GM12878 (cell line): ENCODE results near the gene STARD13. TPM values are rescaled to one million over a fixed set of nuclear protein-coding genes. Genes with fewer than 3 reads are reported as not detected.

ENCODE experiments used
- ATAC-seq: fragments of 200-7000 bp; cut with Tn5 transposase; 3 replicates; pipeline ENCODE4 v1.9.1; 2020; ENCODE audit warnings: mild to moderate bottlenecking, moderate library complexity
- BruUV-seq: library from RNA; stranded (reverse); fragments of 400-500 nt; replicated peaks from 2 replicates; lab custom pipeline; 2021; lab: Mats Ljungman, UMichigan
- CTCF ChIA-PET: fragments of 300-600 bp; sonication (Branson Sonifier 250); formaldehyde crosslinking; extraction: SDS; loops from one replicate; lab custom pipeline; 2021; ENCODE audit warnings: inconsistent platforms; lab: Yijun Ruan, JAX
- POLR2A ChIA-PET: fragments of 350-600 bp; formaldehyde crosslinking; extraction: SDS; loops from one replicate; lab custom pipeline; 2021; ENCODE audit warnings: inconsistent platforms; lab: Charles Lee
- RAD21 ChIA-PET: fragments of 300-600 bp; sonication (Branson Sonifier 250); formaldehyde crosslinking; loops from one replicate; lab custom pipeline; 2023; ENCODE audit warnings: antibody characterized with exemption; ENCODE audit not compliant: unreplicated experiment; lab: Charles Lee
- SMC1A ChIA-PET: fragments of 300-600 bp; sonication (Branson Sonifier 250); formaldehyde crosslinking; loops from one replicate; lab custom pipeline; 2023; ENCODE audit not compliant: unreplicated experiment, uncharacterized antibody; lab: Charles Lee
- DNase-seq: peaks from one replicate; pipeline ENCODE4 v3.0.0-alpha.2; 2011; ENCODE audit warnings: low read depth, low spot score
- FAIRE-seq: peaks from 3 replicates; lab custom pipeline; 2011; peaks lifted over from hg19 to GRCh38; lab: Jason Lieb, UNC
- H2AFZ ChIP-seq: 2 replicates; pipeline ENCODE4 v1.6.0; 2011; ENCODE audit warnings: low read depth, low read length, control low read depth; ENCODE audit not compliant: control insufficient read depth
- H3K27ac ChIP-seq: 2 replicates; pipeline ENCODE4 v1.5.1; 2011; ENCODE audit warnings: control low read depth; ENCODE audit not compliant: control insufficient read depth, insufficient read depth
- H3K27me3 ChIP-seq, 2 experiments: replicated peaks in 1 of 2; 2 replicates each; pipeline versions ENCODE4 v1.6.0 to v1.6.1; 2011; ENCODE audit warnings: low read length in 1 of 2; ENCODE audit not compliant: control insufficient read depth in 2 of 2, insufficient read depth in 2 of 2
- H3K36me3 ChIP-seq, 2 experiments: 2 replicates each; pipeline ENCODE4 v1.5.1; 2011; ENCODE audit warnings: low read length in 1 of 2; ENCODE audit not compliant: control insufficient read depth in 2 of 2, insufficient read depth in 2 of 2
- H3K4me1 ChIP-seq: 2 replicates; pipeline ENCODE4 v1.6.1; 2011; ENCODE audit warnings: mild to moderate bottlenecking, low read length, moderate library complexity, mixed read lengths; ENCODE audit not compliant: control insufficient read depth, insufficient read depth
- H3K4me2 ChIP-seq: 2 replicates; pipeline ENCODE4 v1.6.0; 2011; ENCODE audit warnings: control low read depth; ENCODE audit not compliant: control insufficient read depth, insufficient read depth
- H3K4me3 ChIP-seq: fragments of 200-600 bp; sonication (generic); 2 replicates; pipeline ENCODE4 v1.5.1; 2016
- H3K79me2 ChIP-seq: 2 replicates; pipeline ENCODE4 v1.6.0; 2011; ENCODE audit warnings: low read length; ENCODE audit not compliant: control insufficient read depth, insufficient read depth
- H3K9ac ChIP-seq: 2 replicates; pipeline ENCODE4 v1.8.0; 2011; ENCODE audit warnings: low read length, control low read depth, mixed read lengths; ENCODE audit not compliant: control insufficient read depth, insufficient read depth
- H3K9me3 ChIP-seq: replicated peaks from 3 replicates; pipeline ENCODE4 v1.5.1; 2011; ENCODE audit warnings: mild to moderate bottlenecking, low read length; ENCODE audit not compliant: control insufficient read depth, insufficient read depth
- H4K20me1 ChIP-seq: 2 replicates; pipeline ENCODE4 v1.6.0; 2011; ENCODE audit not compliant: control insufficient read depth, insufficient read depth
- CREB1 ChIP-seq: IDR thresholded peaks from 2 replicates; pipeline ENCODE4 v1.6.1; 2012; ENCODE audit warnings: low read depth, mild to moderate bottlenecking, inconsistent platforms
- ETV6 ChIP-seq, 2 experiments: fragments of 450-650 bp in 1 of 2; IDR thresholded peaks in 1 of 2; conservative IDR thresholded peaks in 1 of 2; 2 replicates each; pipeline ENCODE4 v1.6.1; 2014; ENCODE audit warnings: antibody characterized with exemption in 1 of 2, borderline replicate concordance in 1 of 2, low read depth in 1 of 2, mild to moderate bottlenecking in 1 of 2, moderate library complexity in 1 of 2
- IKZF2 ChIP-seq, 2 experiments: fragments of 450-650 bp; IDR thresholded peaks; 2 replicates each; pipeline ENCODE4 v1.6.1; 2017; ENCODE audit warnings: mild to moderate bottlenecking in 2 of 2, moderate library complexity in 2 of 2
- IRF4 ChIP-seq: IDR thresholded peaks from 2 replicates; pipeline ENCODE4 v1.6.1; 2011; ENCODE audit warnings: low read depth, low read length
- PAX8 ChIP-seq: fragments of 450-650 bp; IDR thresholded peaks from 2 replicates; pipeline ENCODE4 v1.6.1; 2017; ENCODE audit warnings: mild to moderate bottlenecking, moderate library complexity
- POU2F2 ChIP-seq: IDR thresholded peaks from 3 replicates; pipeline ENCODE4 v1.6.1; 2011; ENCODE audit warnings: low read depth, mild to moderate bottlenecking, low read length, borderline replicate concordance
- TBL1XR1 ChIP-seq: IDR thresholded peaks from 2 replicates; pipeline ENCODE4 v1.6.1; 2012; ENCODE audit warnings: low read depth, low read length, improper control_type of control experiment
- ZNF217 ChIP-seq: fragments of 450-650 bp; IDR thresholded peaks from 2 replicates; pipeline ENCODE4 v1.6.1; 2017; ENCODE audit warnings: antibody characterized with exemption, mild to moderate bottlenecking
- ZNF687 ChIP-seq: fragments of 450-650 bp; IDR thresholded peaks from 2 replicates; pipeline ENCODE4 v1.6.1; 2017; ENCODE audit warnings: mild to moderate bottlenecking, moderate library complexity
- WGBS: methylation state at CpG from one replicate; pipeline ENCODE4 v1.1.6; 2016; ENCODE audit warnings: low lambda C conversion rate; ENCODE audit not compliant: insufficient replicate concordance, insufficient coverage; ENCODE audit errors: missing lambda C conversion rate; 5-methylcytosine and 5-hydroxymethylcytosine counted together
- in situ Hi-C: fragments of 300-500 bp; cut with MboI; formaldehyde crosslinking; loops from 9 replicates; pipeline ENCODE4 v1.14.3; 2018; ENCODE audit warnings: mixed read lengths
- intact Hi-C: fragments of 100-400 bp; cut with micrococcal nuclease; formaldehyde crosslinking; loops from one replicate; pipeline ENCODE4 v1.14.2; 2022; ENCODE audit not compliant: unreplicated experiment
- polyA plus RNA-seq, 11 experiments: library from polyadenylated mRNA; depleted of rRNA in 4 of 11; unstranded in 6 of 11; stranded (reverse) in 5 of 11; fragments of >200 nt; fragmentation: Nextera tagmentation in 4 of 11; fragmentation: Illumina TruSeq in 1 of 11; extraction: Ambion mirVana in 4 of 11; extraction: Trizol in 1 of 11; gene quantifications; 1 replicate in 1 of 11; 2 replicates in 10 of 11; pipeline versions ENCODE4 v1.2.1 to v1.2.3, GENCODE V29; 2011 to 2016; ENCODE audit warnings: inconsistent platforms in 2 of 11, missing spikeins in 2 of 11, low read depth in 1 of 11
- total RNA-seq, 4 experiments: library from RNA; depleted of rRNA in 3 of 4; stranded (reverse); fragments of >200 nt in 3 of 4; fragmentation: Illumina TruSeq in 1 of 4; extraction: Trizol in 1 of 4; gene quantifications; 2 replicates each; pipeline versions ENCODE4 v1.2.1 to v1.2.3, GENCODE V29; 2013 to 2021
- TF ChIP-seq, protein P1 (sequence below): IDR thresholded peaks from 2 replicates; pipeline ENCODE4 v1.6.1; 2012; ENCODE audit warnings: low read depth, low read length, improper control_type of control experiment
- TF ChIP-seq, protein P2 (sequence below): IDR thresholded peaks from 2 replicates; pipeline ENCODE4 v1.6.1; 2011; ENCODE audit warnings: low read depth, low read length, improper control_type of control experiment, borderline replicate concordance
- TF ChIP-seq, protein P3 (sequence below): fragments of 450-650 bp; IDR thresholded peaks from 2 replicates; pipeline ENCODE4 v1.6.1; 2017; ENCODE audit warnings: antibody characterized with exemption, mild to moderate bottlenecking, moderate library complexity

STARD13 gene
- total and polyA plus RNA-seq, 10 of the 15 experiments (the other 5 are each of a cell fraction or from before 2014, with no cell fraction given), result 4.0 to 41.6 (median 10.1) TPM

DNA sequence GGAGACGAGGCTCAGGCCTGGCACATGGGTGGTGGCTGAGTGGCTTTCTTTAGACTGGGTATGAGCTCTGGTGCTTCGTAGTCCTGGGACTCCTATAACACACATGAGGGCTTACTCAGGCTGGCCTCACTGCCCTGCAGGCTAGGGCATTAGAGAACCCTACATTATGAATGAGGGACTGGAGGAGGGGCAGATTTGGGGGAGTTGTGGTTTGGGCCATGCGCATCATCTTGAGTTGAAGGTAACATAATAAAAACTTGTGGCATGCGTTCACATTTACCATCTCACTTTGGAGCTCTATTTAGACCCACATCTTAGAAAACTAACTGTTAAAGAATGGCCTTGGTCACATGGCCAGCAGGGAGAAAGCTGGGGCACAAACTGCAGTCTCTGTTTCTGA, 54.2 kb downstream of the STARD13 start:
- Histone ChIP-seq H3K4me2 (no peak overlapping the region), H4K20me1 (no peaks in the 10 kb centered on the region), H3K27me3 (no peaks in the 10 kb centered on the region), H3K4me1 (no peaks in the 10 kb centered on the region), H3K4me3 (no peak overlapping the region), H3K9ac (no peak overlapping the region), H3K36me3 (no peaks in the 10 kb centered on the region), H3K79me2 (no peaks in the 10 kb centered on the region), H2AFZ (no peak overlapping the region), H3K9me3 (no peaks in the 10 kb centered on the region), H3K27ac (no peak overlapping the region)
- in situ Hi-C loops, result no loop called here
- CTCF ChIA-PET, result interaction anchor here (1.0 to 6.5 kb wide), 5 partner anchors 8 to 492 kb away, joined by 3 to 44 read pairs (median 7); no protein-coding TSS in a partner anchor
- no TSS peak for BruUV-seq
- ATAC-seq (no peak), FAIRE-seq (no peak), DNase-seq (no peak)
- SMC1A ChIA-PET, result interaction anchor here (4.8 kb wide), 1 partner anchor 312 kb away, joined by 21 read pairs; no protein-coding TSS in a partner anchor
- RAD21 ChIA-PET, result interaction anchor here (1.7 kb wide), 1 partner anchor 312 kb away, joined by 5 read pairs; no protein-coding TSS in a partner anchor
- intact Hi-C loops, result no loop called here
- POLR2A ChIA-PET, result interaction anchor here (0.8 kb wide), 1 partner anchor 23 kb away, joined by 3 read pairs; no protein-coding TSS in a partner anchor
- 76% methylated on average over 4 of the region's 4 CpGs for WGBS
- TF ChIP-seq, protein P1, sequence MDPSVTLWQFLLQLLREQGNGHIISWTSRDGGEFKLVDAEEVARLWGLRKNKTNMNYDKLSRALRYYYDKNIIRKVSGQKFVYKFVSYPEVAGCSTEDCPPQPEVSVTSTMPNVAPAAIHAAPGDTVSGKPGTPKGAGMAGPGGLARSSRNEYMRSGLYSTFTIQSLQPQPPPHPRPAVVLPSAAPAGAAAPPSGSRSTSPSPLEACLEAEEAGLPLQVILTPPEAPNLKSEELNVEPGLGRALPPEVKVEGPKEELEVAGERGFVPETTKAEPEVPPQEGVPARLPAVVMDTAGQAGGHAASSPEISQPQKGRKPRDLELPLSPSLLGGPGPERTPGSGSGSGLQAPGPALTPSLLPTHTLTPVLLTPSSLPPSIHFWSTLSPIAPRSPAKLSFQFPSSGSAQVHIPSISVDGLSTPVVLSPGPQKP, result no peak
- no peak for TF ChIP-seq TBL1XR1
- no peak for TF ChIP-seq ZNF217
- TF ChIP-seq PAX8, result no peak
- TF ChIP-seq, protein P2, sequence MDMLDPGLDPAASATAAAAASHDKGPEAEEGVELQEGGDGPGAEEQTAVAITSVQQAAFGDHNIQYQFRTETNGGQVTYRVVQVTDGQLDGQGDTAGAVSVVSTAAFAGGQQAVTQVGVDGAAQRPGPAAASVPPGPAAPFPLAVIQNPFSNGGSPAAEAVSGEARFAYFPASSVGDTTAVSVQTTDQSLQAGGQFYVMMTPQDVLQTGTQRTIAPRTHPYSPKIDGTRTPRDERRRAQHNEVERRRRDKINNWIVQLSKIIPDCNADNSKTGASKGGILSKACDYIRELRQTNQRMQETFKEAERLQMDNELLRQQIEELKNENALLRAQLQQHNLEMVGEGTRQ, result no peak
- TF ChIP-seq POU2F2, result no peak
- no peak for TF ChIP-seq IRF4
- TF ChIP-seq IKZF2 (IDR thresholded peaks at IDR 0.05), result no peak
- TF ChIP-seq, protein P3, sequence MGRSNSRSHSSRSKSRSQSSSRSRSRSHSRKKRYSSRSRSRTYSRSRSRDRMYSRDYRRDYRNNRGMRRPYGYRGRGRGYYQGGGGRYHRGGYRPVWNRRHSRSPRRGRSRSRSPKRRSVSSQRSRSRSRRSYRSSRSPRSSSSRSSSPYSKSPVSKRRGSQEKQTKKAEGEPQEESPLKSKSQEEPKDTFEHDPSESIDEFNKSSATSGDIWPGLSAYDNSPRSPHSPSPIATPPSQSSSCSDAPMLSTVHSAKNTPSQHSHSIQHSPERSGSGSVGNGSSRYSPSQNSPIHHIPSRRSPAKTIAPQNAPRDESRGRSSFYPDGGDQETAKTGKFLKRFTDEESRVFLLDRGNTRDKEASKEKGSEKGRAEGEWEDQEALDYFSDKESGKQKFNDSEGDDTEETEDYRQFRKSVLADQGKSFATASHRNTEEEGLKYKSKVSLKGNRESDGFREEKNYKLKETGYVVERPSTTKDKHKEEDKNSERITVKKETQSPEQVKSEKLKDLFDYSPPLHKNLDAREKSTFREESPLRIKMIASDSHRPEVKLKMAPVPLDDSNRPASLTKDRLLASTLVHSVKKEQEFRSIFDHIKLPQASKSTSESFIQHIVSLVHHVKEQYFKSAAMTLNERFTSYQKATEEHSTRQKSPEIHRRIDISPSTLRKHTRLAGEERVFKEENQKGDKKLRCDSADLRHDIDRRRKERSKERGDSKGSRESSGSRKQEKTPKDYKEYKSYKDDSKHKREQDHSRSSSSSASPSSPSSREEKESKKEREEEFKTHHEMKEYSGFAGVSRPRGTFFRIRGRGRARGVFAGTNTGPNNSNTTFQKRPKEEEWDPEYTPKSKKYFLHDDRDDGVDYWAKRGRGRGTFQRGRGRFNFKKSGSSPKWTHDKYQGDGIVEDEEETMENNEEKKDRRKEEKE, result no peak
- no peak for TF ChIP-seq ZNF687
- no peak for TF ChIP-seq CREB1
- TF ChIP-seq ETV6 (conservative IDR thresholded peaks at IDR 0.05 in 1 of 2, IDR thresholded peaks at IDR 0.05 in 1 of 2; ENCODE audit: borderline replicate concordance in 1 of 2, low read depth in 1 of 2), result no peak
